CD4-positive, alpha-beta T cell (primary cell): ENCODE results near the gene DCHS1. TPM values are rescaled to one million over a fixed set of nuclear protein-coding genes. Genes with fewer than 3 reads are reported as not detected.

Experiments
- ATAC-seq: fragments of 200-7000 bp; cut with Tn5 transposase; one replicate; pipeline ENCODE4 v1.10.0; 2022; ENCODE audit warnings: mild to moderate bottlenecking; ENCODE audit not compliant: poor library complexity
- CTCF ChIA-PET: fragments of 350-600 bp; sonication (Branson Sonifier 250); formaldehyde crosslinking; loops from one replicate; lab custom pipeline; 2021; ENCODE audit warnings: antibody characterized with exemption, inconsistent platforms; lab: Charles Lee
- POLR2A ChIA-PET: fragments of 350-600 bp; sonication (Branson Sonifier 250); formaldehyde crosslinking; loops from one replicate; lab custom pipeline; 2021; ENCODE audit warnings: antibody characterized with exemption, inconsistent platforms; lab: Charles Lee
- DNase-seq, 14 experiments: peaks; one replicate each; pipeline ENCODE4 v3.0.0-alpha.2; 2013 to 2020; ENCODE audit warnings: mixed read lengths in 2 of 14
- H3K27ac ChIP-seq, 2 donors: one replicate each; pipeline versions ENCODE4 v1.5.1 to v1.7.0; 2013; ENCODE audit warnings: low read length in 2 of 2, low read depth in 1 of 2, mild to moderate bottlenecking in 1 of 2
- H3K27me3 ChIP-seq, 2 experiments: 1 replicate in 1 of 2; 2 replicates in 1 of 2; pipeline versions ENCODE4 v1.6.1 to v1.7.0; 2013; ENCODE audit warnings: low read length in 2 of 2, control low read depth in 1 of 2, mild to moderate bottlenecking in 1 of 2, moderate library complexity in 1 of 2; ENCODE audit not compliant: insufficient read depth in 2 of 2, control insufficient read depth in 1 of 2
- H3K36me3 ChIP-seq: one replicate; pipeline ENCODE4 v1.6.1; 2013; ENCODE audit warnings: low read length, control low read depth; ENCODE audit not compliant: insufficient read depth
- H3K4me1 ChIP-seq: one replicate; pipeline ENCODE4 v1.6.1; 2013; ENCODE audit warnings: low read length, control low read depth; ENCODE audit not compliant: insufficient read depth
- H3K4me3 ChIP-seq: one replicate; pipeline ENCODE4 v1.5.1; 2013; ENCODE audit warnings: mild to moderate bottlenecking, low read length, moderate library complexity
- H3K9me3 ChIP-seq, 2 experiments: 1 replicate in 1 of 2; 2 replicates in 1 of 2; pipeline versions ENCODE4 v1.6.1 to v1.7.0; 2013; ENCODE audit warnings: low read length in 2 of 2, mild to moderate bottlenecking in 2 of 2, control low read depth in 1 of 2, moderate library complexity in 1 of 2; ENCODE audit not compliant: control insufficient read depth in 1 of 2, insufficient read depth in 1 of 2
- H3K27ac Mint-ChIP-seq: one replicate; pipeline ENCODE4 v1.8.0; 2020; ENCODE audit warnings: mixed read lengths
- H3K27me3 Mint-ChIP-seq: one replicate; pipeline ENCODE4 v1.8.0; 2021; ENCODE audit warnings: mixed read lengths
- H3K36me3 Mint-ChIP-seq: one replicate; pipeline ENCODE4 v1.8.0; 2021; ENCODE audit warnings: low read depth, mixed read lengths
- H3K4me1 Mint-ChIP-seq: one replicate; pipeline ENCODE4 v1.8.0; 2021; ENCODE audit warnings: low read depth, mixed read lengths
- H3K4me3 Mint-ChIP-seq: one replicate; pipeline ENCODE4 v1.8.0; 2020; ENCODE audit warnings: mild to moderate bottlenecking, mixed read lengths
- H3K9me3 Mint-ChIP-seq: one replicate; pipeline ENCODE4 v1.8.0; 2020; ENCODE audit warnings: mixed read lengths
- CTCF ChIP-seq: fragments of 200-600 bp; IDR thresholded peaks from one replicate; pipeline ENCODE4 v1.8.0; 2022; ENCODE audit warnings: antibody characterized with exemption, mild to moderate bottlenecking
- intact Hi-C, 2 experiments: fragments of 100-400 bp; cut with DNase I in 1 of 2; cut with micrococcal nuclease in 1 of 2; formaldehyde crosslinking; loops; one replicate each; pipeline versions ENCODE4 v1.15.1 to v1.9.0; 2023 to 2025; cut with DNase I, micrococcal nuclease
- total RNA-seq, 174 experiments: library from RNA in 2 of 174; stranded (reverse) in 2 of 174; gene quantifications; one replicate each; pipeline ENCODE4 v1.2.3 and lab custom pipeline; 2021 to 2026

Gene DCHS1
- total RNA-seq, 2 experiments from 2014 or later, result 9.7 TPM

DNA sequence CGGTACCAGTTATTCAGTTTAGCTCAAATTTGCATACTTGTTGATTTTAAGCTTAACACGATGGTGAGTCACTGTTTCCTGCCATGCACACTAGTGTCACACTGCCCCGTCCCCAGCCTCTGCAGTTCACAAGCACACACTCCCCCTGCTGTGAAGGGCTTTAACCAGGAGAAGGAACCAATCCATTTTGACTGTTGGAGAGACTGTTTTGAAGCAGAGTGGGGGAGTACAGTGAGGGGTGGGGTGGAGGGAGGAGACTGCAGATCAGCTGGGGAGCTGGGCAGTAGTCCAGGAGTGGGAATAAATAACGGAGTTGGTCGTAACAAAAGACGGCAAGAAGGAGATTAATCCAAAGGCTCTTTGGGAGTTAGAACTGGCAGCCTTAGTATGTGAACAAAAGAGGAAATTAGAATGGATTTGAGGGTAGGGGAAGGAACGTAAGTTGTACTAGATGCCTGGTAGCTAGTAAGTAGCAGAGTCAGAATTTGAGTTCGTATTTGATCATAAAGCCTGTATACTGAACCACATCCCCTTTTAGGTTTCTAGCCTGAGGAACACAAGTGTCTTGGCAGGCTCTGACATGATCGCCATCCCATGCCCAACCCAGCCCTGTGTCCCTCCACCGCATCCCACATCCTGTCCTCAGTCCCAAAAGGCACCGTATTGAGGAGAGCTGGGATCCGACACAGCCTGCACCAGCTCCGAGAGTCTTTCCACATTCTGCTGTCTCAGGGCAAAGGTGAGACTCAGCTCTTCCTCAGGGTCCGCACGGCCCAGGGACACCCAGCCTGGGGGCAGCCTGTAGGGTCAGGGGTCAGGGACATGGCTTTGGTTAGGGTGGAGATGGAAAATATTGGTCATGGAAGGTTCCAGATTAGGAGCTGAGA is 37.2 kb downstream of the DCHS1 start:
- no peak for TF ChIP-seq CTCF
- ATAC-seq, result peak; percentile 47
- ChIA-PET CTCF (interaction anchor here (0.6 to 4.0 kb wide), 10 partner anchors 11 to 137 kb away, joined by 3 to 30 read pairs (median 4); partner anchors contain the start of genes ILK and MRPL17), POLR2A (interaction anchor here (1.0 to 4.4 kb wide), 22 partner anchors 9 to 215 kb away, joined by 3 to 52 read pairs (median 6); partner anchors contain the start of genes ARFIP2, DCHS1, ILK and MRPL17)
- Mint-ChIP-seq H3K4me1 (peaks cover 8% of the 10 kb centered on the region), H3K36me3 (peaks cover 9% of the 10 kb centered on the region), H3K9me3 (no peaks in the 10 kb centered on the region), H3K27ac (no peak overlapping the region), H3K27me3 (no peaks in the 10 kb centered on the region), H3K4me3 (no peak overlapping the region)
- H3K4me1 ChIP-seq, result peaks cover 31% of the 10 kb centered on the region
- DNase-seq, result peak in 13 of 14 experiments; percentile 38 to 86 (median 65)
- peaks cover 33% of the 10 kb centered on the region for H3K36me3 ChIP-seq
- peak overlapping the region; percentile 85 for H3K4me3 ChIP-seq
- H3K27ac ChIP-seq, result peak overlapping the region; percentile 73 to 94
- no peaks in the 10 kb centered on the region for H3K9me3 ChIP-seq
- intact Hi-C loops, result loop anchor here in 1 of 2 experiments (1.0 to 10.0 kb wide), 6 partner anchors 16 to 384 kb away; partner anchors contain the start of genes APBB1, ARFIP2, CNGA4 and FHIP1B
- no peaks in the 10 kb centered on the region for H3K27me3 ChIP-seq

DNA sequence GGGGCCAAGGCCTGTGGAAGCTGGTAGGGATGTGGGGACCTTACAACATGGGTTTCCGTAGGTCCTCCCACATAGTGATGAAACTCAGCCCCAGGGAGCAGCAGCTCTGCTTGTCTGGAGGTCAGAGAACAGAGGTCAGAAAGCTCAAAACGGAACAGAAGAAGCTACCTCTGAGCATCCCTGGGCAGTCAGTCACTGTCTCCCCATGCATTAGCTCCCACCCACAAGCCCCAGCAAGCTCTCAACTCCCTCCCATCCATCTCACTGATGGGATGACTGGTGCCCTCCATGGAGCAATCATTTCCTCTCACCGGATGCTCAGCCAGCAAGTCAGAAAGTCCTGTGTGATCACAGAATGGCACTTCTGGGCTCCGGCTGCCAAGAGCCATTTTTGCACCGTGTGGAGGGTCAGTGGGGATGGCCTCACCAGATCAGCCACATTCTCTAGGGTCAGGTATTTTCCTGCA is 38.3 kb downstream of the DCHS1 start:
- Histone ChIP-seq H3K27me3 (no peaks in the 10 kb centered on the region), H3K9me3 (no peaks in the 10 kb centered on the region), H3K27ac (no peak overlapping the region), H3K4me3 (peak overlapping the region; percentile 85), H3K4me1 (peaks cover 41% of the 10 kb centered on the region), H3K36me3 (peaks cover 33% of the 10 kb centered on the region)
- DNase-seq, result peak in 2 of 14 experiments; percentile 44 to 59
- H3K4me1 Mint-ChIP-seq, result peaks cover 8% of the 10 kb centered on the region
- no peaks in the 10 kb centered on the region for H3K9me3 Mint-ChIP-seq
- H3K4me3 Mint-ChIP-seq, result no peak overlapping the region
- peaks cover 9% of the 10 kb centered on the region for H3K36me3 Mint-ChIP-seq
- no peak for TF ChIP-seq CTCF
- POLR2A ChIA-PET, result interaction anchor here (1.2 to 4.4 kb wide), 10 partner anchors 10 to 136 kb away, joined by 3 to 52 read pairs (median 17); partner anchors contain the start of genes ARFIP2, ILK, MRPL17 and RRP8
- ATAC-seq, result no peak
- H3K27ac Mint-ChIP-seq, result no peak overlapping the region
- intact Hi-C loops, result loop anchor here in 1 of 2 experiments (5.0 to 10.0 kb wide), 3 partner anchors 135 to 383 kb away; partner anchors contain the start of genes APBB1, ARFIP2, CNGA4 and FHIP1B
- CTCF ChIA-PET, result interaction anchor here (0.6 to 4.0 kb wide), 8 partner anchors 10 to 133 kb away, joined by 3 to 30 read pairs (median 4); partner anchors contain the start of genes ILK and MRPL17
- H3K27me3 Mint-ChIP-seq, result no peaks in the 10 kb centered on the region

DNA sequence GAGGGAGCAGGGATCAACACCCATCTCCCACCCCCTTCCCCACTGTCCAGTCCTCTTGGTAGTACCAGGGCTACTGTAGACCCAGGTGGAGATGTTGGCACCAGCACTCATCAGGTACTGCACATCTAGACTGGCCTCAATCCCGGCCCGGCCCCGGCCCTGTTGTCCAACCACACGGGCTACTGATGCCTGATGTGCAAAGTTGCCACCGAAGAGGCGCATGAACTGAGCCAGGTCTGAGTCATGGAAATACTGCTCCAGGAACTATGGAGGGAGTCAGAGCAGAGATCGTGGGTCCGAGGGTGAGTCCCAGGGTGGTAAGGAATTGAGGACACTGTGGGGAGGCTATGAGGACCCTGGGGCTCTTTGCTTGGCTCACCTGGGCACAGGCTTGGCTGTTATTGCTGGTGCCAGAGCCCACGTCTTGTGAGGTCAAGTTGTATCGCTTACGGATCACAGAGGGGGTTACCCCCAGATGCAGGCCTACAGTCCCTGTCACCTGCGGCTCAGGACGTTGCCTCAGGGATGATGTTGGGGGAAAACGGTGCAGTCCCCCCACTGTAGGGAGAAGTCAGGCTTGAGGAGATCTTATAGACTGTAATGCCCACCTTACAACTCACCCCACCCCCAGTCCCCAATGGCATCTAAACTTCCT is 38.9 kb downstream of the DCHS1 start:
- DNase-seq, result no peak
- POLR2A ChIA-PET, result interaction anchor here (1.2 to 3.4 kb wide), 2 partner anchors 67 kb away, joined by 3 to 52 read pairs; partner anchors contain the start of gene MRPL17
- H3K4me3 ChIP-seq, result no peak overlapping the region

More for the DNA sequence above, 38.9 kb downstream of the DCHS1 start:
- TF ChIP-seq CTCF, result no peak
- peaks cover 9% of the 10 kb centered on the region for H3K36me3 Mint-ChIP-seq
- H3K27me3 ChIP-seq, result no peaks in the 10 kb centered on the region
- H3K9me3 Mint-ChIP-seq, result no peaks in the 10 kb centered on the region
- H3K4me1 ChIP-seq, result peaks cover 42% of the 10 kb centered on the region
- peaks cover 8% of the 10 kb centered on the region for H3K4me1 Mint-ChIP-seq
- peaks cover 33% of the 10 kb centered on the region for H3K36me3 ChIP-seq
- CTCF ChIA-PET, result interaction anchor here (1.3 to 3.3 kb wide), 2 partner anchors 66 kb away, joined by 3 to 30 read pairs; partner anchors contain the start of gene MRPL17
- no peak overlapping the region for H3K27ac ChIP-seq
- no peaks in the 10 kb centered on the region for H3K9me3 ChIP-seq
- intact Hi-C loops, result loop anchor here in 1 of 2 experiments (5.0 to 10.0 kb wide), 3 partner anchors 134 to 382 kb away; partner anchors contain the start of genes APBB1, ARFIP2, CNGA4 and FHIP1B
- H3K4me3 Mint-ChIP-seq, result no peak overlapping the region
- no peak for ATAC-seq
- no peaks in the 10 kb centered on the region for H3K27me3 Mint-ChIP-seq
- no peak overlapping the region for H3K27ac Mint-ChIP-seq
